Measurements from ENCODE around the gene PYDC1.

DNA sequence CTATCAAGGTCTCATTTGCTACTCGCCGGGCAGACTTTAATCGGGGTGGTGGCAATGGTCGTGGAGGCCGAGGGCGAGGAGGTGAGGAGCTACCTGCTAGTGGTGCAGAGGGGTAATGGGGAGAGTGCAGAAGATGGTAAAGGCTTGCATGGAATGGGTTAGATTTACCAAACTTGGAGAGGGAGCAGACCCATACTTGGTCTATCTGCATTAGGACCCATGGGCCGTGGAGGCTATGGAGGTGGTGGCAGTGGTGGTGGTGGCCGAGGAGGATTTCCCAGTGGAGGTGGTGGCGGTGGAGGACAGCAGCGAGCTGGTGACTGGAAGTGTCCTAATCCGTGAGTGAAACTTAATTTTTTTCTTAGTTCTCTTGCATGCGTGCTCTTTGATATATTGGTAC, 26.9 kb downstream of the PYDC1 start:
- TF ChIP-seq, protein P1, sequence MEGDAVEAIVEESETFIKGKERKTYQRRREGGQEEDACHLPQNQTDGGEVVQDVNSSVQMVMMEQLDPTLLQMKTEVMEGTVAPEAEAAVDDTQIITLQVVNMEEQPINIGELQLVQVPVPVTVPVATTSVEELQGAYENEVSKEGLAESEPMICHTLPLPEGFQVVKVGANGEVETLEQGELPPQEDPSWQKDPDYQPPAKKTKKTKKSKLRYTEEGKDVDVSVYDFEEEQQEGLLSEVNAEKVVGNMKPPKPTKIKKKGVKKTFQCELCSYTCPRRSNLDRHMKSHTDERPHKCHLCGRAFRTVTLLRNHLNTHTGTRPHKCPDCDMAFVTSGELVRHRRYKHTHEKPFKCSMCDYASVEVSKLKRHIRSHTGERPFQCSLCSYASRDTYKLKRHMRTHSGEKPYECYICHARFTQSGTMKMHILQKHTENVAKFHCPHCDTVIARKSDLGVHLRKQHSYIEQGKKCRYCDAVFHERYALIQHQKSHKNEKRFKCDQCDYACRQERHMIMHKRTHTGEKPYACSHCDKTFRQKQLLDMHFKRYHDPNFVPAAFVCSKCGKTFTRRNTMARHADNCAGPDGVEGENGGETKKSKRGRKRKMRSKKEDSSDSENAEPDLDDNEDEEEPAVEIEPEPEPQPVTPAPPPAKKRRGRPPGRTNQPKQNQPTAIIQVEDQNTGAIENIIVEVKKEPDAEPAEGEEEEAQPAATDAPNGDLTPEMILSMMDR (IDR thresholded peaks at IDR 0.05; ENCODE audit: low read depth, low read length): no peak
- TF ChIP-seq POLR2A (IDR thresholded peaks at IDR 0.05; ENCODE audit: extremely low read depth, insufficient read length): no peak

Measured in NB4 (cell line).